OCI-LY7 (cell line): Measurements from ENCODE around the gene GOLGA6L6. TPM values are rescaled to one million over a fixed set of nuclear protein-coding genes. Genes with fewer than 3 reads are reported as not detected.
"Not testable (repeated sequence)": the region's sequence is repeated elsewhere in the genome, so short reads cannot be mapped to it uniquely, and the experiment has no call there.

ENCODE experiments used
- BruUV-seq: library from RNA; stranded (reverse); fragments of 400-500 nt; replicated peaks from 2 replicates; lab custom pipeline; 2021; lab: Mats Ljungman, UMichigan
- CTCF ChIA-PET: fragments of 300-600 bp; sonication (Branson Sonifier 250); formaldehyde crosslinking; loops from one replicate; lab custom pipeline; 2022; ENCODE audit warnings: antibody characterized with exemption; ENCODE audit not compliant: unreplicated experiment; lab: Charles Lee
- POLR2A ChIA-PET: fragments of 300-600 bp; sonication (Branson Sonifier 250); formaldehyde crosslinking; loops from one replicate; lab custom pipeline; 2022; ENCODE audit warnings: antibody characterized with exemption; lab: Charles Lee
- DNase-seq: peaks from one replicate; pipeline ENCODE4 v3.0.0-alpha.2; 2015; ENCODE audit warnings: low spot score
- H2AFZ ChIP-seq: fragments of 200-600 bp; sonication (generic), shearing (Covaris generic); 2 replicates; pipeline ENCODE4 v1.6.1; 2014; ENCODE audit warnings: mild to moderate bottlenecking, antibody characterized with exemption, low read length, moderate library complexity
- H3K27ac ChIP-seq: fragments of 200-600 bp; sonication (generic); 2 replicates; pipeline ENCODE4 v1.5.1; 2014; ENCODE audit warnings: mixed run types, low read depth, mild to moderate bottlenecking, moderate library complexity, low read length, inconsistent platforms; ENCODE audit not compliant: poor library complexity, severe bottlenecking
- H3K36me3 ChIP-seq: fragments of 200-600 bp; sonication (generic); 2 replicates; pipeline ENCODE4 v1.6.1; 2014; ENCODE audit warnings: mild to moderate bottlenecking, antibody characterized with exemption, low read length, moderate library complexity, mixed read lengths; ENCODE audit not compliant: insufficient read depth
- H3K4me1 ChIP-seq: fragments of 200-600 bp; sonication (generic); 2 replicates; pipeline ENCODE4 v1.5.1; 2014; ENCODE audit warnings: mild to moderate bottlenecking, low read length; ENCODE audit not compliant: insufficient read depth, poor library complexity, severe bottlenecking
- H3K4me2 ChIP-seq: fragments of 200-600 bp; sonication (generic); 2 replicates; pipeline ENCODE4 v1.6.1; 2014; ENCODE audit warnings: mild to moderate bottlenecking, low read length
- H3K4me3 ChIP-seq: fragments of 200-600 bp; sonication (generic); 2 replicates; pipeline ENCODE4 v1.5.1; 2014; ENCODE audit warnings: mild to moderate bottlenecking, low read depth, low read length; ENCODE audit not compliant: poor library complexity, severe bottlenecking
- H3K79me2 ChIP-seq: fragments of 200-600 bp; sonication (generic); 2 replicates; pipeline ENCODE4 v1.6.1; 2016; ENCODE audit warnings: low read depth, mild to moderate bottlenecking, low read length, moderate library complexity, mixed read lengths; ENCODE audit not compliant: insufficient read depth
- H3K9me2 ChIP-seq: fragments of 200-600 bp; sonication (generic); 2 replicates; pipeline ENCODE4 v1.6.1; 2016; ENCODE audit warnings: mild to moderate bottlenecking, low read length, mixed read lengths; ENCODE audit not compliant: insufficient read depth
- H3K9me3 ChIP-seq: fragments of 200-600 bp; sonication (generic); 2 replicates; pipeline ENCODE4 v1.6.1; 2014; ENCODE audit warnings: mild to moderate bottlenecking, mixed run types, low read length, mixed read lengths
- H4K20me1 ChIP-seq: fragments of 200-600 bp; sonication (generic); 2 replicates; pipeline ENCODE4 v1.6.1; 2014; ENCODE audit warnings: mild to moderate bottlenecking, antibody characterized with exemption, low read length, moderate library complexity, mixed read lengths; ENCODE audit not compliant: insufficient read depth
- intact Hi-C: fragments of 100-400 bp; cut with micrococcal nuclease; formaldehyde crosslinking; loops from one replicate; pipeline ENCODE4 v1.10.0; 2022; ENCODE audit not compliant: unreplicated experiment
- small RNA-seq: library from RNA; depleted of rRNA; stranded (forward); fragments of <200 nt; gene quantifications from one replicate; pipeline ENCODE3, GENCODE V24; 2014
- total RNA-seq, 2 experiments: library from RNA; depleted of rRNA in 1 of 2; stranded (reverse); fragments of >200 nt in 1 of 2; shearing (Covaris generic) in 1 of 2; gene quantifications; 2 replicates each; pipeline ENCODE4 v1.2.3, GENCODE V29; 2014 to 2022

GOLGA6L6 gene
- total RNA-seq, 2 experiments from 2014 or later, result not detected

GRCh38 chr15:20493035-20493434 is 48.6 kb downstream of the GOLGA6L6 start:
- H3K4me2 ChIP-seq, H3K27ac ChIP-seq, H3K4me1 ChIP-seq, POLR2A ChIA-PET, H3K36me3 ChIP-seq, H3K9me3 ChIP-seq, H3K9me2 ChIP-seq, intact Hi-C loops, CTCF ChIA-PET, BruUV-seq, H3K4me3 ChIP-seq, DNase-seq, H2AFZ ChIP-seq, H3K79me2 ChIP-seq, H4K20me1 ChIP-seq: not testable (repeated sequence)

DNA sequence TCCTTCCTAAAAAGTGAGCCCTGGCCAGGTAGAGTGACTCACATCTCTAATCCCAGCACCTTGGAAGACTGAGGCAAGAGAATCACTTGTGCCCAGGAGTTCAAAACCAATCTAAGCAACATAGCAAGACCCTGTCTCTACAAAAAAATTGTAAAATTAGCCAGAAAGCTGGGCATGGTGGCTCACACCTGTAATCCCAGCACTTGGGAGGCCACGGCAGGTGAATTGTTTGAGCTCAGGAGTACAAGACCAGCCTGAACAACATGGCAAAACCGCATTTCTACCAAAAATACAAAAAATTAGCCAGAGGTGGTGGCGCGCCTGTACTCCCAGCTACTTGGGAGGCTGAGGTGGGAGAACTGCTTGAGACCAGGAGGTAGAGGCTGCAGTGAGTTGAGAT is 49.0 kb downstream of the GOLGA6L6 start:
- H3K4me1 ChIP-seq, CTCF ChIA-PET, BruUV-seq, intact Hi-C loops, H3K27ac ChIP-seq, H3K4me2 ChIP-seq, POLR2A ChIA-PET, H3K4me3 ChIP-seq, H3K36me3 ChIP-seq, H3K9me2 ChIP-seq, H3K9me3 ChIP-seq, H4K20me1 ChIP-seq, DNase-seq, H2AFZ ChIP-seq, H3K79me2 ChIP-seq: not testable (repeated sequence)

- H2AFZ ChIP-seq, H3K27ac ChIP-seq, H3K9me2 ChIP-seq, CTCF ChIA-PET, H3K4me2 ChIP-seq, H4K20me1 ChIP-seq, H3K36me3 ChIP-seq, H3K4me3 ChIP-seq, H3K4me1 ChIP-seq, BruUV-seq, H3K79me2 ChIP-seq, H3K9me3 ChIP-seq, DNase-seq, intact Hi-C loops, POLR2A ChIA-PET: not testable (repeated sequence)
These were observed 52.3 kb downstream of the GOLGA6L6 start for GRCh38 chr15:20489320-20489719.

Small RNA genes lying within 50 kb of the gene (small RNA-seq; reads per million reads assigned to genes)
- gene RN7SL759P, result not detected
